GM18505 (cell line): ENCODE data around the gene TNK2.
A peak's percentile ranks its signal among the peaks of the same experiment; 100 is the strongest.
"Not testable (repeated sequence)": the region's sequence is repeated elsewhere in the genome, so short reads cannot be mapped to it uniquely, and the experiment has no call there.

Experiments
- ATAC-seq: cut with Tn5 transposase; IDR thresholded peaks from one replicate; pipeline ENCODE4 v1.9.1; 2021; ENCODE audit not compliant: unreplicated experiment
- POLR2A ChIP-seq: IDR thresholded peaks from 4 replicates; pipeline ENCODE4 v1.6.1; 2011; ENCODE audit warnings: borderline replicate concordance; ENCODE audit not compliant: insufficient read depth, insufficient read length; ENCODE audit errors: extremely low read depth

TNK2 gene

GRCh38 chr3:195909644-195910498, 1.5 kb upstream of the TNK2 start:
- peak; percentile 36 for ATAC-seq

GRCh38 chr3:195908694-195909581, 587 bp upstream of the TNK2 start:
- TF ChIP-seq POLR2A: no peak
- ATAC-seq: peak; percentile 33

More at GRCh38 chr3:195909644-195910498, 1.5 kb upstream of the TNK2 start:
- peak; percentile 48 for TF ChIP-seq POLR2A

- ATAC-seq: no peak
- no peak for TF ChIP-seq POLR2A
Measured at GRCh38 chr3:195907684-195907933, 742 bp downstream of the TNK2 start.

GRCh38 chr3:195906865-195907683, 1.3 kb downstream of the TNK2 start:
- peak; percentile 57 for TF ChIP-seq POLR2A
- ATAC-seq: peak; percentile 20

GRCh38 chr3:195905970-195906864, 2.1 kb downstream of the TNK2 start:
- ATAC-seq: no peak

GRCh38 chr3:195904368-195904767, 4.0 kb downstream of the TNK2 start:
- no peak for TF ChIP-seq POLR2A
- no peak for ATAC-seq

More at GRCh38 chr3:195905970-195906864, 2.1 kb downstream of the TNK2 start:
- no peak for TF ChIP-seq POLR2A

- TF ChIP-seq POLR2A: no peak
- no peak for ATAC-seq
Measured at GRCh38 chr3:195903950-195904290, 4.4 kb downstream of the TNK2 start.

- not testable (repeated sequence) for ATAC-seq
Measured at GRCh38 chr3:195902634-195903033, 5.7 kb downstream of the TNK2 start.

GRCh38 chr3:195901836-195902585, 6.3 kb downstream of the TNK2 start:
- not testable (repeated sequence) for ATAC-seq

- ATAC-seq: peak; percentile 49
- peak; percentile 53 for TF ChIP-seq POLR2A
Measured at GRCh38 chr3:195900436-195901355, 7.7 kb downstream of the TNK2 start.
